ENCODE results near the gene IRX6.

The IRX6 gene

GRCh38 chr16:55329791-55330428 lies 5.9 kb downstream of the IRX6 start:
- no peaks in the 10 kb centered on the region for H3K36me3 ChIP-seq (ENCODE audit: insufficient read depth, low read length)

GRCh38 chr16:55330781-55331647 lies 7.0 kb downstream of the IRX6 start:
- TF ChIP-seq EZH2phosphoT487 (IDR thresholded peaks at IDR 0.05; ENCODE audit: borderline replicate concordance) (no peak), CTCF (conservative IDR thresholded peaks at IDR 0.05; ENCODE audit: low read length) (no peak)
- Histone ChIP-seq H3K4me2 (ENCODE audit: low read depth, low read length, poor library complexity, severe bottlenecking) (no peak overlapping the region), H3K9ac (ENCODE audit: low read depth, low read length, poor library complexity, severe bottlenecking) (no peak overlapping the region)

More at GRCh38 chr16:55329791-55330428, 5.9 kb downstream of the IRX6 start:
- H3K4me1 ChIP-seq (ENCODE audit: insufficient read depth, low read length, poor library complexity, severe bottlenecking), result peaks cover 7% of the 10 kb centered on the region
- no peaks in the 10 kb centered on the region for H3K9me2 ChIP-seq (replicated peaks; ENCODE audit: low read depth, low read length)
- no peaks in the 10 kb centered on the region for H3K9me3 ChIP-seq (ENCODE audit: insufficient read depth, low read depth, low read length)
- no peaks in the 10 kb centered on the region for H3K27me3 ChIP-seq (ENCODE audit: insufficient read depth, low read length, poor library complexity, severe bottlenecking)
- no peak overlapping the region for H3K4me2 ChIP-seq (ENCODE audit: low read depth, low read length, poor library complexity, severe bottlenecking)
- no peaks in the 10 kb centered on the region for H3F3A ChIP-seq (ENCODE audit: low read depth)
- no peak overlapping the region for H2AFZ ChIP-seq (ENCODE audit: low read length)
- no peaks in the 10 kb centered on the region for H3K79me2 ChIP-seq (ENCODE audit: insufficient read depth, low read length)
- H3K9ac ChIP-seq (ENCODE audit: low read depth, low read length, poor library complexity, severe bottlenecking), result no peak overlapping the region
- H3K4me3 ChIP-seq (ENCODE audit: low read length, poor library complexity, severe bottlenecking), result no peak overlapping the region
- H4K20me1 ChIP-seq (ENCODE audit: insufficient read depth, low read length, poor library complexity, severe bottlenecking), result no peaks in the 10 kb centered on the region
- no peak for TF ChIP-seq CTCF (conservative IDR thresholded peaks at IDR 0.05; ENCODE audit: low read length)

GRCh38 chr16:55331648-55332185 lies 7.7 kb downstream of the IRX6 start:
- Histone ChIP-seq H3K4me2 (ENCODE audit: low read depth, low read length, poor library complexity, severe bottlenecking) (no peak overlapping the region), H3K4me3 (ENCODE audit: low read length, poor library complexity, severe bottlenecking) (no peak overlapping the region), H3K36me3 (ENCODE audit: insufficient read depth, low read length) (no peaks in the 10 kb centered on the region)

More at GRCh38 chr16:55330781-55331647, 7.0 kb downstream of the IRX6 start:
- H3K4me3 ChIP-seq (ENCODE audit: low read length, poor library complexity, severe bottlenecking), result no peak overlapping the region
- H2AFZ ChIP-seq (ENCODE audit: low read length), result no peak overlapping the region
- H3K79me2 ChIP-seq (ENCODE audit: insufficient read depth, low read length), result no peaks in the 10 kb centered on the region
- H4K20me1 ChIP-seq (ENCODE audit: insufficient read depth, low read length, poor library complexity, severe bottlenecking), result no peaks in the 10 kb centered on the region
- no peaks in the 10 kb centered on the region for H3K9me2 ChIP-seq (replicated peaks; ENCODE audit: low read depth, low read length)
- H3F3A ChIP-seq (ENCODE audit: low read depth), result no peaks in the 10 kb centered on the region
- no peaks in the 10 kb centered on the region for H3K36me3 ChIP-seq (ENCODE audit: insufficient read depth, low read length)
- H3K27me3 ChIP-seq (ENCODE audit: insufficient read depth, low read length, poor library complexity, severe bottlenecking), result no peaks in the 10 kb centered on the region
- H3K9me3 ChIP-seq (ENCODE audit: insufficient read depth, low read depth, low read length), result no peaks in the 10 kb centered on the region
- H3K4me1 ChIP-seq (ENCODE audit: insufficient read depth, low read length, poor library complexity, severe bottlenecking), result peaks cover 7% of the 10 kb centered on the region

More at GRCh38 chr16:55331648-55332185, 7.7 kb downstream of the IRX6 start:
- Histone ChIP-seq H3K9ac (ENCODE audit: low read depth, low read length, poor library complexity, severe bottlenecking) (no peak overlapping the region), H2AFZ (ENCODE audit: low read length) (no peak overlapping the region), H3K9me2 (replicated peaks; ENCODE audit: low read depth, low read length) (no peaks in the 10 kb centered on the region), H3K4me1 (ENCODE audit: insufficient read depth, low read length, poor library complexity, severe bottlenecking) (peaks cover 7% of the 10 kb centered on the region), H3K79me2 (ENCODE audit: insufficient read depth, low read length) (no peaks in the 10 kb centered on the region), H3K9me3 (ENCODE audit: insufficient read depth, low read depth, low read length) (no peaks in the 10 kb centered on the region), H3F3A (ENCODE audit: low read depth) (no peaks in the 10 kb centered on the region), H3K27me3 (ENCODE audit: insufficient read depth, low read length, poor library complexity, severe bottlenecking) (no peaks in the 10 kb centered on the region), H4K20me1 (ENCODE audit: insufficient read depth, low read length, poor library complexity, severe bottlenecking) (no peaks in the 10 kb centered on the region)
- TF ChIP-seq EZH2phosphoT487 (IDR thresholded peaks at IDR 0.05; ENCODE audit: borderline replicate concordance) (no peak), CTCF (conservative IDR thresholded peaks at IDR 0.05; ENCODE audit: low read length) (no peak)
